ENCODE data around the gene EREG. TPM values are rescaled to one million over a fixed set of nuclear protein-coding genes. Genes with fewer than 3 reads are reported as not detected.

Gene EREG
- polyA plus RNA-seq, 1 of the 3 experiments (the other 2 are of a cell fraction), result not detected

- H3K9ac ChIP-seq, result no peak overlapping the region
- no peak overlapping the region for H3K4me2 ChIP-seq
Measured at GRCh38 chr4:74327762-74328161, 37.2 kb upstream of the EREG start.

GRCh38 chr4:74328501-74328900 is 36.4 kb upstream of the EREG start:
- no peaks in the 10 kb centered on the region for H3K9me2 ChIP-seq
- no peak overlapping the region for H3K9ac ChIP-seq
- no peak for TF ChIP-seq GABPA (IDR thresholded peaks at IDR 0.05; ENCODE audit: low read depth)
- no peak for TF ChIP-seq FOSL2 (IDR thresholded peaks at IDR 0.05; ENCODE audit: borderline replicate concordance, low read depth)
- no peak for TF ChIP-seq TAF1 (IDR thresholded peaks at IDR 0.05; ENCODE audit: borderline replicate concordance, low read depth, low read length)
- no peak for TF ChIP-seq NFIC (IDR thresholded peaks at IDR 0.05; ENCODE audit: borderline replicate concordance)
- TF ChIP-seq CTCF (IDR thresholded peaks at IDR 0.05), result no peak
- TF ChIP-seq TCF12 (IDR thresholded peaks at IDR 0.05), result no peak
- TF ChIP-seq EP300 (IDR thresholded peaks at IDR 0.05; ENCODE audit: borderline replicate concordance in 1 of 2, low read depth in 1 of 2, low read length in 1 of 2), result no peak
- TF ChIP-seq IRF3 (IDR thresholded peaks at IDR 0.05; ENCODE audit: low read depth, low read length), result no peak
- TF ChIP-seq PBX3 (IDR thresholded peaks at IDR 0.05), result no peak
- 6% methylated on average over 1 of the region's 1 CpG for WGBS (ENCODE audit: low lambda C conversion rate)
- no peaks in the 10 kb centered on the region for H3K79me2 ChIP-seq (ENCODE audit: insufficient read depth)
- H3K27me3 ChIP-seq (ENCODE audit: insufficient read depth), result peaks cover 3% of the 10 kb centered on the region; the same call in 1 of the 2 replicates
- no peaks in the 10 kb centered on the region for H3K4me1 ChIP-seq (ENCODE audit: control insufficient read depth in 1 of 2, insufficient read depth in 2 of 2, low read depth in 1 of 2, low read length in 1 of 2)
- peaks cover 3% of the 10 kb centered on the region for H3F3A ChIP-seq (replicated peaks; ENCODE audit: insufficient read depth)
- ChIA-PET POLR2A (no interaction called here), CTCF (interaction anchor here (1.0 kb wide), 1 partner anchor 13 kb away, joined by 3 read pairs; no protein-coding TSS in a partner anchor)
- H3K36me3 ChIP-seq (replicated peaks in 1 of 2; ENCODE audit: control insufficient read depth in 1 of 2, insufficient read depth in 2 of 2, low read length in 1 of 2), result no peaks in the 10 kb centered on the region
- no peak overlapping the region for H3K27ac ChIP-seq (ENCODE audit: low read depth in 2 of 2, low read length in 1 of 2)
- no peak overlapping the region for H3K4me2 ChIP-seq
- H2AFZ ChIP-seq (ENCODE audit: low read depth), result no peak overlapping the region
- no peak overlapping the region for H3K4me3 ChIP-seq (ENCODE audit: low read depth in 2 of 2, low read length in 1 of 2)
- DNase-seq, result no peak
- H3K9me3 ChIP-seq, result 0 out of 2 replicates have a peak, but pooled peaks cover 5% of the 10 kb centered on the region
- H4K20me1 ChIP-seq (ENCODE audit: insufficient read depth), result no peaks in the 10 kb centered on the region

More at GRCh38 chr4:74327762-74328161, 37.2 kb upstream of the EREG start:
- H4K20me1 ChIP-seq (ENCODE audit: insufficient read depth), result no peaks in the 10 kb centered on the region
- DNase-seq, result no peak
- H2AFZ ChIP-seq (ENCODE audit: low read depth), result no peak overlapping the region
- H3K79me2 ChIP-seq (ENCODE audit: insufficient read depth), result no peaks in the 10 kb centered on the region
- H3K27ac ChIP-seq (ENCODE audit: low read depth in 2 of 2, low read length in 1 of 2), result no peak overlapping the region
- TF ChIP-seq YY1 (IDR thresholded peaks at IDR 0.05; ENCODE audit: low read depth) (no peak), NRF1 (IDR thresholded peaks at IDR 0.05; ENCODE audit: low read depth, low read length) (no peak), PBX3 (IDR thresholded peaks at IDR 0.05) (no peak), JUND (IDR thresholded peaks at IDR 0.05) (no peak), MAX (IDR thresholded peaks at IDR 0.05; ENCODE audit: low read depth) (no peak), TAF1 (IDR thresholded peaks at IDR 0.05; ENCODE audit: borderline replicate concordance, low read depth, low read length) (no peak)
- no peaks in the 10 kb centered on the region for H3K4me1 ChIP-seq (ENCODE audit: control insufficient read depth in 1 of 2, insufficient read depth in 2 of 2, low read depth in 1 of 2, low read length in 1 of 2)
- H3K4me3 ChIP-seq (ENCODE audit: low read depth in 2 of 2, low read length in 1 of 2), result no peak overlapping the region
- H3F3A ChIP-seq (replicated peaks; ENCODE audit: insufficient read depth), result peaks cover 3% of the 10 kb centered on the region
- WGBS (ENCODE audit: low lambda C conversion rate), result 10% methylated on average over 3 of the region's 3 CpGs
- no peaks in the 10 kb centered on the region for H3K9me2 ChIP-seq
- 0 out of 2 replicates have a peak, but pooled peaks cover 5% of the 10 kb centered on the region for H3K9me3 ChIP-seq
- no peaks in the 10 kb centered on the region; the same call in 1 of the 2 replicates for H3K27me3 ChIP-seq (ENCODE audit: insufficient read depth)
- ChIA-PET CTCF (no interaction called here), POLR2A (no interaction called here)
- H3K36me3 ChIP-seq (replicated peaks in 1 of 2; ENCODE audit: control insufficient read depth in 1 of 2, insufficient read depth in 2 of 2, low read length in 1 of 2), result no peaks in the 10 kb centered on the region
